Activated T-helper 1 cell treated with anti-CD3 and anti-CD28 coated beads, Interleukin-2, amount 50 U/mL, for 16 hours (primary cell): Measurements from ENCODE around the gene GYS2.
"Not testable (repeated sequence)": the region's sequence is repeated elsewhere in the genome, so short reads cannot be mapped to it uniquely, and the experiment has no call there.

Experiments used
- DNase-seq, 2 donors: peaks; one replicate each; pipeline ENCODE4 v3.0.0-alpha.2; 2020; ENCODE audit warnings: low read depth in 1 of 2, low spot score in 1 of 2

GYS2 gene

DNA sequence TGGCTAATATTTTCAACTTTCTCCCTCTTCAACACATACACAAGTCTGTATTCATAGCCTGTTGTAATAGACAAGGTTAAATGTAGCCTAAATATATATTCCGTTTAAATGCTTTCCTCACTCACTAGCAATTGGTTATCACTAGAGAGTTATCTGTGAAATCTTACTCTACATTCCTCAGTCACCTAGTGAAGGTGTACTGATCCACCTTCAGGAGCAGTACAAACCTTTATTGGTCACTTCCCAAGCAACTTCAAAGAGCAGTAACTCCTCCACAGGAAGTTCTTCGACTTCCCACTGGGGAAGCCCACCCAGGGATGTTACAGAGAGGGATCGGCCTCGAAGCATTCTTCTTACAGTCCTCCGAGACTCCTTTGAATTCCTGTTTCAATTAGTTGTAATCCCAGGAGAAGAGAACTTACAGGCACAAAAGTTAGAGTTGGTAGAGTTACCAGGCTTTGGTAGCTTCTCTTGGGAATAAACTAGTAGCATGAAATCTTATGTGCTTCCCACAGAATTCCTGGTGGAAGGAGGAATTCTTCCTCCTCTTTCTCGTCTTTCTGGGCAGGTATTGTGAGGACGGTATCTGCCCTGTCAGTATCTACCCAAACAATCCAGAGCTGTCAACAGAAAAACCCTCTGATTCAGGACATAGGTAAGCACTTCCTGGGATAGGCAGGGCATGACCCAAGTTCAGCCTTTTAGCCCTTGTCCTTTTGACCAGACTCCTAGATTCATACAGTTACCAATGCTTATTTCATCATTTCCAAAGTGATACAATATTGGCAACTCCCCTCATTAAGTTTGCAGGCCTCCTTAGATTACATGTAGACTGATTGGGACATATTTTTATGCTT, at the start of gene GYS2:
GYS2 (minus strand) TSS at position 603 of the 857 bp plus-strand sequence; CDS start at position 348, 255 bp downstream.
- DNase-seq, result no peak

DNA sequence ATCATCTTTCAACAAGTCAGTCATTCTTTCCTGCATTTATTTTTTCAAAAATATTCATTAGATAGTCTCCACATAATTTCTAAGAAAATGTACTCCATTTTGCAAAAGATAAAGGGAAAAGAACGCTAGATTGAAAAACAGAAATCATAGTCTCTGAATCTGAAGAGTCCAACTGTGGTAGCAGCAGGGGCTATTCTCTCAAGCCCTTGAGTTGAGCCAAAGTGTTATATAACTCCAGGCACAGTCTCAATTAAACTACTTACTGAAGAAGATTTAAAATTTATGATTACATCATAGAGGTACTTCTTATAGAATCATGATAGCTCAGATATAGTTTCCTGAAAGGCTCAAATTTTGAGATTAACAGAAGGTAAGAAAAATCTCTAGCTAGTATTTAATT, 47.2 kb upstream of the GYS2 start:
- DNase-seq, result no peak

DNA sequence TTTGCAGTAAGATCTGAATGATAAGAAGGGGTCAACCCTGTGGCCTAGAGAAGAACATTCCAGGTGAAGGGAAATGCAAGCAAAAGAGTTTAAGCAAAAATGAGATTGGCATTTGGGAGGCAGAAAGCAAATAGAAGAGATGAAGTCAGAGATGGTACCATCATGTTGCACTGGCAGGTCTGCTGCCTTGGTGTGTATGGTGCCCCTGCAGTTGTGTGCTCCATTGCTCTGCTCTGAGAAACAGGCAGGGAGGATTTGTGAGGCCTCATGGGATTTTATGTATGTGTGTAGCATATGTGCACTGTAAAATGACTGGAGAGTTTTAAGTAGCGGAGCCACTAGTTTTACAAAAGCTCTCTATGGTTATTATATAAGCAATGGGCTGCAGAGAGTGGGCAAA, 46.4 kb upstream of the GYS2 start:
- DNase-seq, result no peak

DNA sequence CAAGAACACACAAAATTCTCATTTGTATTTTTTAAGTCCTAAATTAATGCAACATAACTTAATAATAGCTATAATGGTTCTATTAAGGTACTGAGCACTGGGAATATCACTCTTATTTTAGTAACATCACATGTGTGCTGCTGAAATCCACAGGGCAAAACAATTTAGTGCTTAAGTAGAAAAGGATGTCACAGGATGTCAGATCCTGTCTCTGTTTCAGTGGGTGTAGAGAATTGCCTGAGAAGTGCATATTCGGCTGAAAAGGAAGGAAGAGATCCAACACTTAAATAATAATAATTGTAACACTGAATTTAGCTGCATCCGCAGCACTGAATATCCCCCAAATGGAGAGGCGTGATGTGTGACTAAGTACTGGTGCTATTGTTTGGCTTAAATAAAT, 44.4 kb upstream of the GYS2 start:
- DNase-seq, result no peak

DNA sequence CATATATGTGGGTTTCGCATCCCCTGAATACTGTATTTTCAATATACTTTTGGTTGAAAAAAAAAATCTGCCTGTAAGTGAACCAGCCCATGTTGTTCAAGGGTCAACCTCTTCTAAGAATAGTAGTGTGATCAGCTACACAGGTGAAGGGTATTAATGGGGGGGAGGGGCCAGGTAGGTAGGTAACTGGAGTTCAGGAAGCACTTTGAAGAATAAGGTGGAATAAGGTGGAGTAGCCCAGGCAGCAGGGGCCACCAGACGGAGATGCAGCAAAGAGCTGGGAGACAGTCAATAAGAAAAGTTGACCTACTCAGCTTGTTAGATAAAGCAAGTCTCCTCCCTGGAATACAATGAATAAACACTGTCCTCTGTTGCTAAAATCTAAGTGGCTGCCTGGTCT, 43.7 kb upstream of the GYS2 start:
- no peak for DNase-seq

DNA sequence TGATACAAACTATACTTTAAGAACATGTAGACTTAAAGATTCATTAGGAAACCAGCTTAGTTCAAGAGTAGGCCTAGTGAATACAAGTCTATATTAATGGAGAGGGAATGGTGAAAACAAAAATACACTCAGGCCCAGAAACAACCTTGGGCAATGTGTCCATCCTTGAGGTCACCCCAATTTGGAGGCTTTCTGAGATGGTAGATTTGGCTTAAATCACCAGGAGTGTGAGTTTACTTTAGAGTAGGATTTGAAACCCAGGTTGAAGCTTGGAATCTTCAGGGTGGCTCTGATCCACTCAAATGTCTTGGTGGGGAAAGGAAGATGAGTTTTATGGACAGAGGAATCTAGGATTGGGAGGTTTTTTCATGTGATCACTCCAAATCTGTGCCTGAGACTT, 42.5 kb upstream of the GYS2 start:
- no peak for DNase-seq

DNA sequence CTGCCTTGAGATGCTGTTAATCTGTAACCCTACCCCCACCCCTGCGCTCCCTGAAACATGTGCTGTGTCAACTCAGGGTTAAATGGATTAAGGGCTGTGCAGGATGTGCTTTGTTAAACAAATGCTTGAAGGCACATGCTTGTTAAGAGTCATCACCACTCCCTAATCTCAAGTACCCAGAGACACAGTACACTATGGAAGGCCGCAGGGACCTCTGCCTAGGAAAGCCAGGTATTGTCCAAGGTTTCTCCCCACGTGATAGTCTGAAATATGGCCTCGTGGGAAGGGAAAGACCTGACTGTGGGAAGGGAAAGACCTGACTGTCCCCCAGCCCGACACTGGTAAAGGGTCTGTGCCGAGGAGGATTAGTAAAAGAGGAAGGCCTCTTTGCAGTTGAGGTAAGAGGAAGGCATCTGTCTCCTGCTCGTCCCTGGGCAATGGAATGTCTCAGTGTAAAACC, 40.4 kb upstream of the GYS2 start:
- not testable (repeated sequence) for DNase-seq

DNA sequence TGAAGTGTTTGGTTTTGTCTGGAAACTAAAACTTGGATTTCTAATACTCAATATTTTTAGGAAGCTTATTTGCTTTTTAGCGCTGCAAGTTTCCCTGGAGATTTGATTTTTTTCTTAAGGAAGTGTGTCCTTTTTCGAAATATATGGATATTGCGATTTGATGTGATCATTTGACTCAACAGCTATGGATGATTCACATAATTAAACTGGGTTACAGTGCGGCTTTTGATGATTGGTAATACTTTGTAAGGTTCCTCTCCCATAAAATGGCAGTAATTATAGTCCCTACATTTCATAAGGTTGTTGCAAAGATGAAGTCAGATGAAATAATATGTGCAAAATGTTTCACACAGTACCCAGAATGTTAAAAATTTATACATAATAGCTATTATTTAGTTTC, 39.9 kb upstream of the GYS2 start:
- no peak for DNase-seq

DNA sequence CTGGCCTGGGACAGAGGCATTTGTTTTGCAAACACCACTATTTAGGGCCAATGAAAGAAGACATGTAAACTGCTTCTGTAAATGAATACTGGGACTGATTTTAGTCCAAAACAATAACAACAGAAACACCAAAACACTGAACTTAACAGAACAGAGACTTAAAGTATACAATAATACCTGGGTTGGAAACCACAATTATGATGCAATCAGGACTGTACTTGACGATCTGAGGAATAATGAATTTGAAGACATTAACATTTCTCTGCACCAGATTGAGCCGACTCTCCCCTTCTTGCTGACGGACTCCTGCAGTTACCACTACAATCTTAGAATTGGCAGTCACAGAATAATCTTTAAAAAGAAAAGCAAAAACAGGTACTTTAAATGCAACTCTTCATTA, 39.1 kb upstream of the GYS2 start:
- no peak for DNase-seq

DNA sequence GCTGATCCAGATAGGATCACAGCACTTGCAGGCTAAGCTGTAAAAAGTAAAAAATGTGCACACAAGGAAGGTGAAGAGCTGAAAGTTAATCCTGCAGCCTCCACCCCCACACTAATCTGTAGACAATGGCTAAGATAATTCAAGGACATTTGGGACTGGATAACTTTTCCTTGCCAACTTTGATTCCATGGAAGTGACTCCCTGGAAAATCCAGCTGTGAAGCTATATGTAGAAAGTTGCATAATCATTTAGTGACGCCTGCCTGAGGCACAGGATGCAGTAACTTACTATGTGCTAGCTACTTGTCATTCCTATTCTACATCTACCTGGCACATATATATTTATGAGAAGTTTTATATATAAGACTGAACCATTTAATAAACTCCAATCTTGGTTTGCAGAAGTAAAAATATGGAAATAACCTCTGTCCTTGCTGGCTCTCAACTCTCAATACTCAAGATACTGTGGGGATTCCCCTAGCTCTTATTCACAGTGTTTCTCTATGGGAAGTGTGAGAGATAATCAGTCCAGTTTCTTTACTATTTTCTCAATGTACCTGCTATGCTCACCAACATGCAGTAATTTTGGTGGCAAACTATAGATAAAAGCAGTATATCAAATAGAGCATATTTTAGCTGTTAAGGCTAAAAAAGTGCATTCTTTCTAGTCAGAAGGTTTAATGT, 38.2 kb upstream of the GYS2 start:
- no peak for DNase-seq

DNA sequence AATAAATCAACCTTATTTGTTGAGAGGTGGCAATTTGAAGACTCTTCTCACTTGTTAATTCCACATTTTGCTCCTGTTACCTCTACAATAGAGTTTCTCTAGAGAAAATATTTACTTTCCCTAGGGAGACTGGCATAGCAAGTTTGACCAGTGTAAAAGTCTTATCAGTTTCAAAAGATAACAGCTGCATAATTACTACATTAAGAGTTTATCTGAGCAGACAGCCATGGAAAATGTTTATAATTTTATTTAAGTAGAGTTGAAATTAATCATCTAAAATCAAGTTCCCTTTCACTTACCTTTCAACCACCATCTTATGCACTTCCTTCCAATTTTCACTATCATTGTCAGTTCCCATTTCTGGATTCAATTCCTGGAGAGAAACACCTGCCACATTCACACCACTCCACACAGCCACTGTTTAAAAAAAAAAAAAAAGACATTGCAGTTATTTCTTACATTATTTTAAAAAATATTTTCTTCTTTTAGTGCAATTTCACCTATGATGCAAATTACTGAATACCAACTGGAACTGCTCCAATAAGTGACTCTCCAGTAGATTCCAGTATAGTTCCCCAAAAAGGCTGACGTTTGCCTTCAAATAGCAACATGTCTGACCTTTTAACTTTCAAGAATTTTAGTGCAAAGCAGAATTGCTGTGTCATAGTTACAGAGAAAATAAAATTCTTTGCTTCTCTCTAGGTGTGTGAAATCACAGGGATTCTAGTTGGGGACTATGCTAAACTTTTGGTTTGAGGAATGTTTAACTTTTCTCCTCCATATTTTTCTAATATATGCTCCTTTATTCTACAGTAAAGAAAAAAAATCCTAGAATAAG, 33.6 kb upstream of the GYS2 start:
- DNase-seq, result no peak

DNA sequence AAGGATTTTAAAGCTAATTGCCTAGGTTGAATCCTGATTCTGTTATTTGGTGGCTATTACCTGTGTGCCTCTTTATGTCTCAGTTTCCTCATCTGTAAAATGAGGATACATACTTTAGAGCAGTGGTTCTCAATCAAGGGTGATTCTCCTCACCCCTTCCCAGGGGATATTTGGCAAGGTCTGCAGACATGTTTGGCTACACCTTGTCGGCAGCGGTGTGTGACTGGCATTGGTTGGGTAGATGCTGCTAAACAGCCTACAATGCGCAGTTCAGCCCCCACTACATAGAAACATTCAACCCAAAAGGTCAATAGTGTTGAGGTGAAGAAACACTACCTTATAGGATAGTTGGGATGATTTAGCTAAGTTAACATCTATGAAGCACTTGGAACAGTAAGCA, 29.6 kb upstream of the GYS2 start:
- DNase-seq, result no peak

DNA sequence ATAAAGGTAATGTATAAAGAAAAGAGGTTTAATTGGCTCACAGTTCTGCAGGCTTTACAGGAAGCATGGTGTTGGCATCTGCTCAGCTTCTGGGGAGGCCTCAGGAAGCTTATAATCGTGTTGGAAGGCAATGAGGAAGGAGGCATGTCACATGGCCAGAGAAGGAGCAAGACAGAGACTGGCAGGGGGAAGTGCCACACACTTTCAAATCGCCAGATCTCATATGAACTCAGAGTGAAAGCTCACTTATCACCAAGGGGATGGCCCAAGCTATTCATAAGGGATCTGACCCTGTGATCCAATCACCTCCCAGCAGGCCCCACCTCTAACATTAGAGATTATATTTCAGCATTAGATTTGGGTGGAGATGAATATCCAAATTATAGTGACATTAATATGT, 26.7 kb upstream of the GYS2 start:
- no peak for DNase-seq

DNA sequence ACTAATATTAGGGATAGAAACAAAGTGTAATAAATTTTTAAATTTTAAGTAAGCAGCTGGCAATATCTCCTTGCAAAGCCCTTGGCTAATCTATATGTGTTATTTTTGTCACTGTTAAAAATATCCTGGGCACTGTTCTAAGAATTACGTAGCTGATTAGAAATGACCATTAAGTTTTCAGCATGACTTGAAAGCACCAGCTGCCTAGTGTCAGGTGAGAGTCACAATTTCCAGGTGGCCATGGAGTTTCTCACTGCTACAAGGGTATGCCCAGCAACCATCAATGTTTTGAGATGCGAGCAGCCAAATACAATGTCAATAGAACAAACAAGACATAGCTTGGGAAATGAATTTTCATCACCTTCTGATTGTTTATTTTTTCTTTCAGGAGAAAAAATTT, 23.3 kb upstream of the GYS2 start:
- no peak for DNase-seq

DNA sequence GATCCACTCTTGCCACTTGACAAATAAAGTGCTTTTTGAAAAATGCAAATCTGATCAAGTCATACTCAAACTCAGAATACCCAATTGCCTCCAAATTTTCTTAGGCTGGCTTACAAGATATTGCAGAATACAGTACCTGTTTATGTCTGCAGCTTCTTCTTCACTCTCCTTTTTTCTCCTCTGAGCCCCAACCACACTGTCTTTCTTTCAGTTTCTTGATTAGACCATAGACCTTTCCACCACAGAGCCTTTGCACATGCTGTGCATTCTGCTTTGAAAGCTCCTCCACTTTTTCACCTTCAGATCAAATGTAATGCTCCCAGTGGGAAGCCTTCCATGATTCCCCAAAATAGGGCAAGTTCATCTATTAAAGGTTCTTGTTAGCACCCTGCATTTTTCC, 13.9 kb upstream of the GYS2 start:
- DNase-seq, result no peak

DNA sequence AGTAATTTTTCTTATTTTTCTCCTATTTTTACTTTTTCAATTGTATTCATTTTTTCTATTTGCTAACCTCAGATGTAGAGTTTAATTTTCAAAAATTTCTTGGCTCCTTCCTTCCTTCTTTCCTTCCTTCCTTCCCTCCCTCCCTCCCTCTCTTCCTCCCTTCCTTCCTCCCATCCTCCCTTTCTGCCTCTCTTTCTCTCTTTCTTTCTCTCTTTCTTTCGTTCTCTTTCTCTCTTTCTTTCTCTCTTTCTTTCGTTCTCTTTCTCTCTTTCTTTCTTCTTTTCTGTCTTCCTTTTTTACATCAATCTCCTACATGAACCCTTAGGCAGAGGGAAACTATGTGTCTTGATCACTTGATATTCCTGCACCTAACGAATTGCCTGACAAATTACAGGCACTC, 12.4 kb upstream of the GYS2 start:
- DNase-seq, result no peak

DNA sequence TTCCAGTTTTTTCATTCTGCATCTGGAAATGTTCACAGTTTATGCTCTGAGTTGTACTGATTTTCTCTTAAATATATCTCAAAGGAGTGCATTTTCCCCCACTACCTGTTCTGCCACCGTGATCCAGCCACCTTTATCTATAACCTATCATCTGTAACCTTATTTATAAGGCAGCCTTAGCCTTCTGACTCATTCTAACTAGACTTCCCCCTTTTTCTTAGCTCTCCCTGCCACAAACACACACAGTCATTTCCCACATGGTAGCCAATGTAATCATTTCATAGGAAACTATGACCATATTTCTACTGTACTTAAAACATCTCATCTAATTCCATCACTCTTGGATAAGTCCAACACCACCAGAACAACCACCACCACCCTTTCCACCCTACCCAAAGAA, 10.8 kb upstream of the GYS2 start:
- DNase-seq, result no peak

DNA sequence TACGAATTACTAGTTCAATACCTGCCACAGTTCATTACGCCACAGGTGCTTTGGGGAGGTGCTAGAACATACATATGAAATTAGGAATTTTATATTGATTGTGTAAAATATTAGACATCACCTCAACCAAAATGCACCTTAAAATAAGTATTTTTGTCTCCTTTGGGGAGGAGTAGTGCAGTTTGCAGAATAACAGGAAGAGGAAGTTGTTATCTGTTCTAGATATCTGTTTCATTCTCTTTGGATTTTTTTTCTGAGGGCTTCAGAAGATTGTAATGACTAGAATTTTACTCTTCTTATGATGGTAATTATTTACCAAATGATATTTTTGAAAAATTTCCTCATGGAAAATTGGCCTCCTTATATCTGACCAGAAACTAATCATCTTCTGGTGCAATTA, 9.9 kb upstream of the GYS2 start:
- DNase-seq, result no peak

DNA sequence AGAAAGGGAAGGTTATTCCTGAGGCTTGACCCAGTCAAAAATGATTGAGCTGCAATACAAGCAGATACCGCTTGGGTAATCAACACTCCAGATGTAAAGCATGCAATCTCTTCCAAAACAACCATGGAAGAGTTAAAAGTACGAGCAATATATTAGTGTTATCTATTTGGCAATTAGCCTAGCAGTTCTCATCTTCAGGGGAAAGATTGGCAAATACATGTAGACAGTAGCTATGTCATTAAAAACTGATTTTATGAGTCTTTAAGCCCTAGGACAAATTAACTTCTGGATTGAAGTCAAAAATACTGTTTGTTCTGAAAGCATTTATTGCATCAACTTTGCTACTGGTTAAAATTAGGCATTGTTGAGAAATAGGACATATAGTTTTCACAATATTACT, 9.3 kb upstream of the GYS2 start:
- no peak for DNase-seq

DNA sequence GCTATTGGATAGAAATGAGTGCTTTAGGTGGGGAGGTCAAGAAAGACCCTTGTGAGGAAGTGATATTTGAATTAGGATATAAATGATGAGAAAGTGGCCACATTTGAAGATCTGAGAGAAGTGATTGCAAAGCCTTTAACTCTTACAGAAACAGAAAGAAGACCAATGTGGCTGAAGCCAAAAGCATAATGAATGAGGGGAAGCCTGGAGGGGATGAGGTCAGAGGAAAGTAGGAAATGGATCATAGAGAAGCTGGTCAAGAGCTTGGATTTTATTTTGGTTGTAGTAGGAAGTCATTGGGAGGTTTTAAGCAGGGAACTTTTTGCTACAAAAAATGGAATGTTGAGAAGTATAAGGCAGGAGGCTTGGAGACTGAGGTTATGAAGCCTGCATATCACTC, 3.5 kb upstream of the GYS2 start:
- no peak for DNase-seq

DNA sequence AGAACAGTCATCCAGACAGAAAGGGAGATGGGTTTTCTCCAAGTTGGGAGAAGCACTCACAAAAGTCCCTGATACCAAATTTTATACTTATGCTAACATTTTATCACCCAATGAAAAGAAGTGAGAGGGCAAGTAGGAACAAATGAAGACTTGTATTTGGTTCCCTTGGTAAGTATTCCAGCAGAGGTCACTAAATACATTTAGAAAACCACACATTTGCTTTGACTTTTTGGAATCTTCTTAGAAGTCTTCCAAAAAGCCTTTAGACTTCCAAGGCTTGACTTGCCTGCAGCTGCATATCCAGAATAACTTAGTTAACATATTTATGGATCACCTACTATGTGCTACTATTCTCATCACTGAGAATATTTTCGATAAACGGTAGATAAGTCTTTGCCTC, 3.1 kb upstream of the GYS2 start:
- no peak for DNase-seq

DNA sequence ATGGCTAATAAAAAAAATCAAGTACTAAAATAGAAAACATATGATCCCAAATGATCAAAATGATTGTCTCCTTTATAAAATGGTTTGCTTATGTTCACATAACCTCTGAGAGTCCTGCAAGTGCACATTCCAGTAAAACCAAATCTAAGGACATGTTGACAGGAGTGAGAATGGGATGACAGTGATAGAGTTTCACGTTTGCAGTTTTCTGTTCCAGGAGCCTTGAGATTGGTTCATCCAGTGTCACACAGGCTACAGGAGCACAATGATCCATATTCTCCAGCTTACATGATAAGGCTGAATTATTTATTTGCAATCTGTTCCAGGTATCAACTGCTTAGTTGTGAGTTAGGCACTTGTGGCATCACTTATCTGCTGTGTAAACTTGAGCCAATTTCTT, 1.5 kb upstream of the GYS2 start:
- no peak for DNase-seq
